WERI-Rb-1 (cell line): ENCODE measurements around the gene AOPEP.

Experiments
- DNase-seq: peaks from one replicate; pipeline ENCODE4 v3.0.0-alpha.2; 2020
- H3K27ac ChIP-seq: fragments of 250-450 bp; sonication (Bioruptor Pico); 2 replicates; pipeline ENCODE4 v1.5.1; 2020; ENCODE audit warnings: mild to moderate bottlenecking, moderate library complexity
- H3K27me3 ChIP-seq: fragments of 250-450 bp; sonication (Bioruptor Pico); 2 replicates; pipeline ENCODE4 v1.5.1; 2021; ENCODE audit warnings: mild to moderate bottlenecking, low read depth, moderate library complexity; ENCODE audit not compliant: insufficient read depth, severe bottlenecking
- H3K36me3 ChIP-seq: fragments of 250-450 bp; sonication (Bioruptor Pico); 2 replicates; pipeline ENCODE4 v1.5.1; 2020; ENCODE audit warnings: mild to moderate bottlenecking, moderate library complexity
- H3K4me3 ChIP-seq: 2 replicates; pipeline ENCODE4 v1.5.1; 2011; ENCODE audit warnings: low read depth, mild to moderate bottlenecking, control low read depth, low read length
- H3K9me3 ChIP-seq: fragments of 250-450 bp; sonication (Bioruptor Pico); 2 replicates; pipeline ENCODE4 v1.5.1; 2021; ENCODE audit warnings: mild to moderate bottlenecking, moderate library complexity; ENCODE audit not compliant: severe bottlenecking
- TF ChIP-seq, protein P1 (sequence below): IDR thresholded peaks from 2 replicates; pipeline ENCODE4 v1.5.1; 2011; ENCODE audit warnings: low read depth, mild to moderate bottlenecking, control low read depth, inconsistent platforms, low read length

AOPEP gene

DNA sequence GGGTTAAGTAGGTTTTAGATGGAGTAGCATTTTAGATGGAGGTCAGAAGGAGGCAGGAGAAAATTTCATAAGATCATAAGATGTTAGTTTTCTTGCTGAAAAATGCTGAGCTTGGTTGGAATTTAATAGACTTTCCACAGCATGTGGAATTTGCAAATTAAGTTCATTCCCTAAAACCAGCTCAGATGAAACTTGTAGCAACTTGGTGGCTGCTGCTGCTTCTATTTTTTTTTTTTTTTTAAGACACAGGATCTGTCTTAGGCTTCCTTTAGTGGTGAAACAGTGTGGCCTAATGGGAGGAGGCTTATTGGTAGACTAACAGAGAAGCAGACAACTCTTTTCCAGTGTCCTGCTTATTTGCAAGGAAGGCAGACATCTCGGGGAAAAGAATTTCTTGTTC lies 154.5 kb downstream of the AOPEP start:
- Histone ChIP-seq H3K4me3 (no peak overlapping the region), H3K27ac (no peak overlapping the region), H3K9me3 (no peaks in the 10 kb centered on the region), H3K36me3 (no peaks in the 10 kb centered on the region), H3K27me3 (no peaks in the 10 kb centered on the region)
- no peak for DNase-seq
- TF ChIP-seq, protein P1, sequence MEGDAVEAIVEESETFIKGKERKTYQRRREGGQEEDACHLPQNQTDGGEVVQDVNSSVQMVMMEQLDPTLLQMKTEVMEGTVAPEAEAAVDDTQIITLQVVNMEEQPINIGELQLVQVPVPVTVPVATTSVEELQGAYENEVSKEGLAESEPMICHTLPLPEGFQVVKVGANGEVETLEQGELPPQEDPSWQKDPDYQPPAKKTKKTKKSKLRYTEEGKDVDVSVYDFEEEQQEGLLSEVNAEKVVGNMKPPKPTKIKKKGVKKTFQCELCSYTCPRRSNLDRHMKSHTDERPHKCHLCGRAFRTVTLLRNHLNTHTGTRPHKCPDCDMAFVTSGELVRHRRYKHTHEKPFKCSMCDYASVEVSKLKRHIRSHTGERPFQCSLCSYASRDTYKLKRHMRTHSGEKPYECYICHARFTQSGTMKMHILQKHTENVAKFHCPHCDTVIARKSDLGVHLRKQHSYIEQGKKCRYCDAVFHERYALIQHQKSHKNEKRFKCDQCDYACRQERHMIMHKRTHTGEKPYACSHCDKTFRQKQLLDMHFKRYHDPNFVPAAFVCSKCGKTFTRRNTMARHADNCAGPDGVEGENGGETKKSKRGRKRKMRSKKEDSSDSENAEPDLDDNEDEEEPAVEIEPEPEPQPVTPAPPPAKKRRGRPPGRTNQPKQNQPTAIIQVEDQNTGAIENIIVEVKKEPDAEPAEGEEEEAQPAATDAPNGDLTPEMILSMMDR = no peak

DNA sequence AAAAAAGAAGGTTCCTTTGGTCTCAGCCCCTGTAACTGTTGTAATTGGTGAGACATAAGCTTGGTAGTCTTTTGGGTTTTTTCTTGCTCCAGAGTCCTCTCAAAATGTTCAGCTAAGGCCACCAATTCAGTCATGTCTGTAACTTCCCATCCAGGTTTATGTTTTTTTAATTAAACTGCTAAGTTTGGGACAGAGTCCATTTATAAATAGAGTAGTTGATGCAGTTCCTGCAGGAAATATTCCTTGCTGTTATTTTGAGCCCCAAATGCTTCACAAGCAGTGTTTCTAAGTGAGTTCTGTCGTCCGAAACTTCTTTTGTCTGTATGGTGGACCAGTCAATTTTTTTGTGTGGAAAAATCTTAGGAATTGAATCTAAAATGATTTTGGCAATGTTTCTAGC lies 155.0 kb downstream of the AOPEP start:
- Histone ChIP-seq H3K9me3 (no peaks in the 10 kb centered on the region), H3K27me3 (no peaks in the 10 kb centered on the region), H3K36me3 (no peaks in the 10 kb centered on the region), H3K4me3 (no peak overlapping the region), H3K27ac (no peak overlapping the region)
- no peak for DNase-seq
- TF ChIP-seq, protein P1 = no peak

DNA sequence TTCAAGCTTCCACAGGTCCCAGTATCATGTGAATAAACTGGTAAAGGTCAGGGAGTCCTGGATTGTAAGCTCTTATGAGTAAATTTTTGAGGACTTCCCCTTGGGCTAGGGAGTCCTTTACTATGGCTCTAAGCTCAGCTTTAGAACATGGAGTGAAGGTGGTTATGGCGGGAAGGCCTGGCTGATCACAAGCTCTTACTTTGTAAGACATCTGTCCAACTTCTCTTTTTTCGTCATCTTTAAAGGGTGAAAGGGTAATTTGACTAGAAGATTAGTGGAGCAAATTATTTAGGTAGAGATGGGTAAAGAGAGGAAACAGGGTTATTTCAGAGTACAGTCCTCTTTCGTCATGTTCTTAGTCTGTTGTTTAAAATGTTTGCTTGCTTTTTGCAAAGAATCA lies 155.4 kb downstream of the AOPEP start:
- H3K36me3 ChIP-seq = no peaks in the 10 kb centered on the region
- H3K27me3 ChIP-seq = no peaks in the 10 kb centered on the region
- DNase-seq = no peak
- TF ChIP-seq, protein P1 = no peak
- H3K4me3 ChIP-seq = no peak overlapping the region
- no peaks in the 10 kb centered on the region for H3K9me3 ChIP-seq
- H3K27ac ChIP-seq = no peak overlapping the region

DNA sequence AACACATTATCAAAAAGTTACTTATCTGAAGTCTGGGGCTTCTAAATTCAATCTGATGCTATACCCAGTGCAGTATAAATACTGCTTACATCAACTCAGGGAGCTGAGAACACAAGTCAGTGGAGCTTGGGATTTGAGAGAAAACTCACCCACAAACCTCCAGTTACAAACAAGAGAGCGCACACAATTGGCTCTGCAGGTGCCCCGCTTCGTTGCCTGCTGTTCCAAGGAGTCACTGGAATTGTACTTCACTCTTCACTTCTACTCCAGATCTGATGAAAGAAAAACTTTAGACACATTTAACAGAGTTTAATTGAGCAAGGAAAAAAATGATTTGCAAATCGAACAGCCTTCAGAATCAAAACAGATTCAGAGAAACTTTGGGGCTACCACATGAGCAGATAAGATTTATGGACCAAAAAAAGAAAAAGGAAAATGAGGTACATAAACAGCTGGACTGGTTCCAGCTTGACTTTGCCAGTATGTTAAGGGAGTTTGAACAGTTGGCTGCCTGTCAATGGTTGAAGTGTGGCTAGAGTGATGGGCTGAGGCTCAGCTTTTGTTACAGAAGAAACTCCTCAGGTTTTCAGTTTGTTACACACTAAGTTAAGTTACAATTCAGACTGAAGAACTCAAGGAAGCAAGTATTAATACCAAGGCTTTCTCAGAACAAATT lies 156.6 kb downstream of the AOPEP start:
- no peaks in the 10 kb centered on the region for H3K27me3 ChIP-seq
- no peak for DNase-seq
- TF ChIP-seq, protein P1 = no peak

DNA sequence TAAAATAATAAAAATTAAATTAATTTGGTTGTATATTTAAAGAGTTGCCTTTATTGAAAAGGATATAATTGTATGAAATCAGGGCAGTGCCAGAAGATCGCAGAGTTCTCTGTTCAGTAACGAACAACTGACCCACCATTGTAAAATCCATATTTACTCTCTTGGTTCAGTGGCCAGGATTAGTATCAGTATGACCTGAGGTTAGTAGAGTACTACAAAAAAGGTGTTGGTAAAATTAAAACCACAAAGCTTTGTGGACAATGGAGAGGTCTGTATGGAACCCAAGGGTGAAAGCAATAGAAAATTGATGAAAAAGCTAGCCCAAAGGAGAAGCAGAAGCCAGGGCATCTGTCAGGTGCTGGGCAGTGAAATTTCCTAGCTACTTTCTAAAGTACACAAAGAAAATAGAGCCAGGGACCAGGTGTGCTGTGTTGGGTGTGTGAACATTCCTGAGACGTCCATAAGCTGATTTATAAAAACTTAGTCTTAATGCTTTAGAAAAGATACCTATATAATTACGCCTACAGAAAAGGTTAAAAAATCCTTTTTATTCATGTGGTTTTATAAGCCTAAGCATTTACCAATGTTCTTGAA lies 159.5 kb downstream of the AOPEP start:
- Histone ChIP-seq H3K27ac (no peak overlapping the region), H3K36me3 (no peaks in the 10 kb centered on the region), H3K27me3 (no peaks in the 10 kb centered on the region), H3K9me3 (peaks cover 3% of the 10 kb centered on the region), H3K4me3 (no peak overlapping the region)
- TF ChIP-seq, protein P1 = no peak
- DNase-seq = no peak

More for the DNA sequence above, 156.6 kb downstream of the AOPEP start:
- Histone ChIP-seq H3K9me3 (no peaks in the 10 kb centered on the region), H3K36me3 (no peaks in the 10 kb centered on the region), H3K27ac (no peak overlapping the region), H3K4me3 (no peak overlapping the region)
